ENCODE data around the gene FXN.

The FXN gene

GRCh38 chr9:69149321-69149807 is 113.8 kb downstream of the FXN start:
- Histone ChIP-seq H3K79me2 (ENCODE audit: insufficient read depth, low read depth) (no peaks in the 10 kb centered on the region), H3K27ac (no peak overlapping the region), H3K4me3 (IDR thresholded peaks at IDR 0.05; ENCODE audit: insufficient read depth, low read depth, low read length) (no peak overlapping the region), H3K36me3 (ENCODE audit: insufficient read depth) (no peaks in the 10 kb centered on the region), H4K20me1 (ENCODE audit: insufficient read depth) (no peaks in the 10 kb centered on the region), H2AFZ (ENCODE audit: low read depth) (no peak overlapping the region), H3K27me3 (ENCODE audit: insufficient read depth, low read depth) (no peaks in the 10 kb centered on the region), H3K4me2 (no peak overlapping the region), H3K4me1 (ENCODE audit: low read depth, poor library complexity, severe bottlenecking) (no peaks in the 10 kb centered on the region), H3K9ac (no peak overlapping the region)
- TF ChIP-seq CTCF (conservative IDR thresholded peaks at IDR 0.05; ENCODE audit: low read depth, low read length): no peak
